NCI-H2171 treated with DMSO at 0.1 percent for 48 hours (cell line): ENCODE results near the gene PPP1R7.
"Not testable (repeated sequence)": the region's sequence is repeated elsewhere in the genome, so short reads cannot be mapped to it uniquely, and the experiment has no call there.

ENCODE experiments used
- DNase-seq: peaks from one replicate; lab custom pipeline; 2025; lab: John Stamatoyannopoulos, UW

Gene PPP1R7, protein sequence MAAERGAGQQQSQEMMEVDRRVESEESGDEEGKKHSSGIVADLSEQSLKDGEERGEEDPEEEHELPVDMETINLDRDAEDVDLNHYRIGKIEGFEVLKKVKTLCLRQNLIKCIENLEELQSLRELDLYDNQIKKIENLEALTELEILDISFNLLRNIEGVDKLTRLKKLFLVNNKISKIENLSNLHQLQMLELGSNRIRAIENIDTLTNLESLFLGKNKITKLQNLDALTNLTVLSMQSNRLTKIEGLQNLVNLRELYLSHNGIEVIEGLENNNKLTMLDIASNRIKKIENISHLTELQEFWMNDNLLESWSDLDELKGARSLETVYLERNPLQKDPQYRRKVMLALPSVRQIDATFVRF

DNA sequence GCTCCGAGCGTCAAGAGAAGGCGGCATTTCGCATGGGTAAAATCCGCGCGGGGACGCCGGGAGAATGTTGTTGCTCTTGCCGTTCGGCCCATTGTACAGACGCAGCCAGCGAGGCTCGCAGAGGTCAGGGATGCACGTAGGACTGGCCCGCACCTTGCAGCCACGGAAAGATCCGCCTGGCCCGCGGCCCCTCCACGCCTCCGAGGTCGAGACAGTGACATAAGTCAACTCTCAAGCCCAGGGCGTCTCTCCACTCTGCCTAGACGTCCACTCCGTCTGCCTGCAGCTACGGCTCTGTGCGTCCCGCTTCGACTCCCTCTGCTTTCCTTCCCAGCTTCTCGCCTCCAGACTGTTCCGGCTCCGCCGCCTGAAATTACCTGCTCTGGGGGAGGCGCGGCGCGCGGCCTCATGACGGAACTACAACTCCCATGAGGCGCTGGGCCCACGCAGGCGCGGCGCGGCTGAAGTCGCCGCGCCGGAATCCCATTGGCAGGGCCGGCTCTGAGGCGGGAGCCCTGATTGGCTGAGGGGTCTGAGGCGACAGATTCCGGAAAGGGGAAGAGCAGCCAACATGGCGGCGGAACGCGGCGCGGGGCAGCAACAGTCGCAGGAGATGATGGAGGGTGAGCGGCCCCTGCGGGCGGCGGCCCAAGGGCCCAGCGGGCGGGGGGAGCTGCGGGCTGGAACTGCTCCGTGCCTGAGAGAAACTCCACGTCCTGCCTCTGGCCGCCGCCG lies at the start of gene PPP1R7:
Gene PPP1R7, plus strand, starts transcription at position 543 of the 735 bp plus-strand sequence. Its CDS starts 29 bp downstream, at position 572.
- peak; percentile 85 for DNase-seq

DNA sequence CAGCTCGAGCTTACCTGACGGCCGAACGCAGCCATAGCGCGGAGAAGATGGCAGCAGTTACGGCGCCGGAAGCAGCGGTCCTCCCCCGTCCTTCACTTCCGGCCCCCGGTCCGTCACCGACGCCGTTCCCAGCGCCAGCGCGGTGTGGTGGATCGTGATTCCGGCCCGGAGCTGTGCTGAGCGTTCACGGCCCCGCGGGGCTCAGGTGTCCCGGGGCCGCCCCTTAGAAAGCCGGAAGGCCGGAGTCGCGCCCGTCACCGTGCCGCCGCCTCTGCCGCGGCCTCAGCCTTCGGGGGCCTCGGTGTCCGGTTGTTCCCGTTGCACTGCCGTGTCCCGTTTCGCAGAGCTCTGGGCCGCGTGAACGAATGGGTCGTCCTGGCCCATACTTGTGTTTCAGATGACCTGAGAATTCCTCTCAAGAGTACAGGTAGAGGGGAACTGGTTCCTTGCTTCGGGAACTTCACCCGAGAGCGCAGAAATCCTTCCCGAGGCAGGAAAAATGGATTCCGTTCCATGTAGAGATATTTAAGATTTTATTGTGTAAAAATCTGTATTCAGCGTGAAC lies 47.9 kb upstream of the PPP1R7 start, which contains the start of gene MTERF4:
Gene MTERF4, minus strand, starts transcription at position 49 of the 565 bp plus-strand sequence. Its CDS starts 14 bp downstream, at position 35.
- peak; percentile 73 for DNase-seq

- no peak for DNase-seq
Observed at GRCh38 chr2:241103176-241103595, 47.1 kb upstream of the PPP1R7 start.

DNA sequence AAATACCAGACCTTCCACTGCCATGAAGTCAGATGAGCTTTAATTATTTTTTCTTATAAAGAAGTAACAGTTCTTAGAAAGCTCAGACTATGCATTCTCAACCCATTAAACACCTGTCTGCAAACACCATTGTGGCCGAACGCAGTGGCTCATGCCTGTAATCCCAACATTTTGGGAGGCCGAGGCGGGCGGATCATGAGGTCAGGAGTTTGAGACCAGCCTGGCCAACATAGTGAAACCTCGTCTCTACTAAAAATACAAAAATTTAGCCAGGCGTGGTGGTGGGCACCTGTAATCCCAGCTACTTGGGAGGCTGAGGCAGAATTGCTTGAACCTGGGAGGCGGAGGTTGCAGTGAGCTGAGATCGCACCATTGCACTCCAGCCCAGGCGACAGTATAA lies 45.7 kb upstream of the PPP1R7 start:
- not testable (repeated sequence) for DNase-seq

DNA sequence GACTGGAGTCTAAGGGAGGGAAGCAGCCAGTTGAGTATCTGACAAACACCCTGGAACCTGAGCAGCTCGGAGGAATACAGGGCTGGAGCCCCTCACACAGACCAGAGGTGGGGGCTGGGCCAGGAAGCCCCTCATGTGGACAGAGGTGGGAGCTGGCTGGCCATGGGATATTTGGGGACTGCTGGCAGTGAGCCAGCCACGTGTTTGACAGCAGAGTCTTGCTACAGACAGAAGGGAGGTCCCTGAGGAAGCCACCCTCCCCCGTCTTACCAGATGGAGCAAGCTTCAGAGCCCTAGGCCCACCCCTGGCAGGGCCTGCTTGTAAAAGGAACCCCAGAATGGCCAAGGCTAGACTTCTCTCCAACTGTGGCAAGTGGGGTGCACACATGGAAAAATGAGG lies 44.6 kb upstream of the PPP1R7 start:
- DNase-seq: peak; percentile 34

DNA sequence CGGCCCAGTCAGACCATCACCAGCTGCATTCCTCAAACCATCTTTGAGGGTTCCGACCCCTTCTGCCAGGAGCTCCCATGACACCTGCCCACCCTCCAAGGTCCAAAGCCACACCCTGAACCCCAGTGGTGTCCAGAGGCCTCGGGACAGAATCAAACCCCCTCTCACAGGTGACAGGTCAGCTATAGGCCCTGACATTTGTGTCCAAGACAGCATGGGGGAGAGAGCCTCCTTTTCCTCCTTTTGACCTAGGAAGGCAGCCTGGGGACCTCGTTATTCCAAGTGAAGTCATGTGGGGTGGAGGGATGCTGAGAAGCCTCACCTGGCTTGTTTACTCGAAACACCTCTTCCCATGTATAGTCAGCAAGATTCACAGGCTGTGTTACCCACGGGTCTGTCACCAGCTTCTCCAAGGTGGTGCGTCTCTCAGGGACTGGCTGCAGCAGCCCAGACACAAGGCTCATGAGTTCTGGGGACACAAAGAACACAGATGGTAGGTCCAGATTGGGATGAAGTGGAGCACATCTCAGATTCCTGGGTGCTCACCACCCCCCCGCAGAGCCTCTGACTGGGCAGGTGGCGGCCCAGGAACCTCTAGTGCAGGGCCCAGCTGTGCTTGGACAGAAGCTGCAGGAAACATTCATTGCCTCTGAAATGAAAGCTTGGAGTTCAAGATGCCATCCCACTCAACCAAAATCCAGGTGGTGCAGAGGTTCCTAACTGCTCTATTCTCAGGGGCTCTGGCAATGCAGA lies 43.1 kb upstream of the PPP1R7 start:
- peak; percentile 56 for DNase-seq

- no peak for DNase-seq
Observed at GRCh38 chr2:241108271-241109209, 41.7 kb upstream of the PPP1R7 start.

DNA sequence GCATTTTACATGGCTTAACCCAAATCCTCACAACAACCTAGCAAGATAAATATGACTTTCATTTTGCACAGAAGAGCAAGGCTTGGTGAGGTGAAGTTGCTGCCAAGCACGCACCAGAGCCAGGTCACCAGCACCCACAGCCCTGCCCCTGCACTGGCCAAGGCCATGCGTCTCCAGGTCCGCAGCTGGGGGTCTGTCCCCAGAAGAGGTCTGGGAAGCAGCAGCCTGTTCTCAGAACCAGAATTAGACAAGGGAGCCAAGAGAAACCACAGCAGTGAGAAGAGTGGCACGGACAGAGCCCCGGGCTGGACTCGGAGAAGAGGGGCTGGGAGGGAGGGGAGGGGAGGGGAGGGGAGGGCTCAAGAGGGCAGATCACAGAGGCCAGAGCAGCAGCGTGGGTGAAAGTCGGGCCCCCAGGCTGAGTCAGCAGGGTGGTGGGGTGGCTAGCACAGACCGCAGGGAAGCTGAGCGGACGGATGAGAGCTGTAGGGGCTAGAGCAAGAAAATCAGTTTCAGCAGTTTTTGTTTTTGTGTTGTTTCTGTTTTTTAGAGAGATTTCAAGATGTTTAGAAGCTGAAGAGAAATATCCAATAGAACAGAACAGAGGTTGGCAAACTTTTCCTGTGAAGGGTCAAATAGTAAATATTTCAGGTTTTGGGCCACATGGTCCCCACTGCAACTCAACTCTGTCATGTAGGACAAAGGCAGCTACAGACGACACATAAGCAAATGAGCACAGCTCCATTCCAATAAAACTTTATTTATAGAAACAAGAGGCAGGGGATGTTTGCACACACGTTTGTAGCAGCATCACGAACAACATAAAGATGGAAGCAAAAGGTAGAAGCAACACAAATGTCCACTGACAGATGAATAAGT lies 40.8 kb upstream of the PPP1R7 start:
- DNase-seq: no peak

DNA sequence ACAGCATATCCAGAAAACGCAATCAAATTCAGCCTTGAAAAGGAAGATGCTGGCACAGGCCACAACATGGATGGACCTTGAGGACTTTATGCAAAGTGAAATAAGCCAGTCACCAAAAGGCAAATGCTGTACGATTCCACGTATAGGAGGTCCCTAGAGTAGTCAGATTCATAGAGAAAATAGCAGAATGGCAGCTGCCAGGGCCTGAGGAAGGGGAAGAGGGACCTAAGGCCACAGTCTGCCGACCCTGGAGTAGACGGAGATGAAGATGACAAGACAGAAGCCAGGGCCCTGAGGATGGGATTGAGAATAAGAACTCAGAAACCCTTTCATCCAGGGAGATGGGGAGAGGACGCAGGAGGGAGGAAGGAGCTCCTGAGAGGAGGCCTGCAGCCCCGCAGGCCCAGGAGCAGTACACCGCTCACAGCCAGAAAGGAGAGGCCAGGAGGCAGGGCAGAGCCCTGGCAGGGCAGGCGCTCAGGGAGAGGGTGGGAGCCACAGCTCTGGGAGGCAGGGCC lies 40.1 kb upstream of the PPP1R7 start:
- no peak for DNase-seq

GRCh38 chr2:241110607-241111439 lies 39.4 kb upstream of the PPP1R7 start:
- no peak for DNase-seq

DNA sequence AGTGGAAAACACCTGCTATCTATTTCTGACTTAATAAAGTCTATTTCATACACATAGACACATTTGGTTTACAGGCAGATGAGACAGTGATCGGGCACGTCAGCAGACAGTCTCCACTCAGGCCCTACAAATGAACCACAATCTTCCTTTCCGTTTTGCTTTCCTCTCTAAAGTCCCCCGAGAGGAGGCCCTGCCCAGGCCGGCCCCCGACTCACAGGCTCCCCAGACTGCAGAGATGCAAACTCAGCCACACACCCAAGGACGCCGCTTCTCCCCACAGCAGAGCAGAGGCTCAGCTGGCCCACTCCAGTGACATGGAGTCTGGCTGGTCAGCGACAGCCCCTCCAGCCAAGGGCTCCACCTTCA lies 38.8 kb upstream of the PPP1R7 start:
- DNase-seq: no peak

DNA sequence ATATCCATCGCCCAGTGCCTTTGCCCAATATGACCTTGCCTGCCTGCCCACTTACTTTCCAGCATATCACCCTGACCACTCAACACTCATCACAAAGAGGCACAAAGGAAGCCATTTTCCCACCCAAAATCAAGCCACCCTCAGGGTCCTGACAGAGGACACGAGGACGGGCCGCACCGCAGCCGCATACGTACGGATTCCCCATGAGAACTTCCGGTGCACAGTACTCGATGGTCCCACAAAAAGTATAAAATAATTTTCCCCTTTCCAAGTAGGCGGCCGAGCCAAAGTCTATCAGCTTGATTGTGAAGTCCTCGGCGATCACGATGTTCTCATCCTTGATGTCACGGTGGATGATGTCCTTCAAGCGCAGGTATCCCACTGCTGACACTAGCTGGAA lies 38.2 kb upstream of the PPP1R7 start:
- no peak for DNase-seq

DNA sequence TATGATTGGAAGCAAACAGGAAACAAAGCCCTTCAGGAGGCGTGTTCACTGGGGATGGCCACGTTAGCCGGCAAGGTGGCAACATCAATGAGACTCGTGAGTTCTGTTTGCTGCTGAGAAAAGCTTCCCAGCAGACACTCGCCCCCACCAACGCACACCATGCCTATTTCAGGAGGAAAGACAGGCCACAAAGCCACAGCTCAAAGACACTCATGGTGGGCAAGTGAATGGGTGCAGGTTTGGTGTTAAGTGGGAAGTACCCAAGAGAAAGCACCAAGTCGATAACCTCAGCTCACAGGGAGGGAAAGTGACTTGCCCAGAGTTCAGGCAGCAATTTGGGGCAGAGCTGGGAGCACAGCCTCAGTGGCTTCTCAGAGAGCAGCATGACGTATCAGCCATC lies 37.7 kb upstream of the PPP1R7 start:
- no peak for DNase-seq

DNA sequence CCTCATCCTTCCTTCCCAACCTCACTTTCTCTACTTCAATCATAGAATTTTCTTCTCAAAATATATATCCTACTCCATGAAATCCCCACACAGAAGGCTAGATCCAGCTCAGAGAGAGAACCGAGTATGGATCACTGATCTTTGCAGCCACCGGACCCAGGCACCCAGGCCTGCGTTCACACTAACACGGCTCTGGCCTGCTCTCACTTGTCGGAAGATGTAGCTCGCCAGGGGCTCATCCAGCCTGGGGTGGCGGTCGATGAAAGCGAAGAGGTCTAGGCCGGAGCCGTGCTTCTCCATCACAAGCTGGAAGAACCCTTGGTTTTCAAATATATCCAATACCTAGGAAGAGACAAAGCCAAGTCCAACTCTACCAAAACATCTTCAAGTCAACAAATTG lies 35.4 kb upstream of the PPP1R7 start:
- no peak for DNase-seq

DNA sequence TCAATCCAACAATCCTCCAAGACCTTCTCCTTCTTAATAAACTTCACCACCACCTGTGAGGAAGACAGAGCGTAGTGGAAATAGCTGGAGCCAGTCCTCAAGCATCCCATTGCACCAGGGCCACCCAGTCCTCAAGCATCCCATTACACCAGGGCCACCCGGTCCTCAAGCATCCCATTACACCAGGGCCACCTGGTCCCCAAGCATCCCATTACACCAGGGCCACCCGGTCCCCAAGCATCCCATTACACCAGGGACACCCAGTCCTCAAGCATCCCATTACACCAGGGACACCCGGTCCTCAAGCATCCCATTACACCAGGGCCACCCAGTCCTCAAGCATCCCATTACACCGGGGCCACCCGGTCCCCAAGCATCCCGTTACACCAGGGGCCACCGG lies 34.9 kb upstream of the PPP1R7 start:
- DNase-seq: no peak

DNA sequence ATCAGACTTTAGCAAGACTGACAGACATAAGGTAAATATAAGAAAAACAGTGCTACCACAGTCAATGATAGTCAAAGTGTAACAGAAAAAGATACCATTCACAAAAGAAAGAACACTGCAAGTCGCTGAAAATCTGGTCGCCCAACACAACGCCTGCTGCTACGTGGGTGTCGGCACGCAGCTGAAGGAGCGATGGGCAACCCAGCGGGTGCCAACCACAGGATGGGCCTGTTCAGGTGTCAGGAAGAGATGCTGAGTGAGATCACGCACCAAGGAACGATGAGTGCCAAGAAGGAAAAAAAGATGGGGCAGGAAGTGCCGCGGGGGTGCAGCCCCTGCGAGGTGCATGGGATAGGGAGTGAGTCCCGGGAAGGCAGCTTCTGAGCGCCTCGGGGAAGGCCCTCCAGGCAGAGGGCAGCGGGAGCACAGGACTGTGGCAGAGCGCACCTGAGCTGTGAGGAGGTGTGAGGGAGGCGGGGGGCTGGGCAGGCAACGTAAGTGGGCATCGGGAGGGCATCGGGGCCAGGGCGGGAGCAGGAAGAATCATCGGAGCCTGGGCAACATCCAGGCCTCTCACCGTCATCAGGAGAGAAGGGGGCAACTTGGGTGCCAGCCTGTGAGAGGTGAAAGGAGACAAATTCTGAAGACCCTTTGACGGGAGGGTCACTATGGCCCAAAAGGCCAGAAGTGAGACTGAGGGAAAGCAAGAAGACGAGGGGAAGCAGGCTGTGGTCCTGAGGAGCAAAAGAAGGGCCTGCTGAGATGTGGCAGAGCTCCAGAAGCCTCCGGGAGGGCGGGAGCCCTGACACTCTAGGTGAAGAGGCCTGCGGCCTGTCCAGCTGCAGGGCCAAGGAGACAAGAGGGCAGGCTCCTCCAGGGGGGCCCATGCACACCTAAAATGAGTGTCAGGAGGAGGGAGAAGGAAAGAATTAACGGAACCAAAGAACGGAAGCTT lies 33.4 kb upstream of the PPP1R7 start:
- DNase-seq: no peak

DNA sequence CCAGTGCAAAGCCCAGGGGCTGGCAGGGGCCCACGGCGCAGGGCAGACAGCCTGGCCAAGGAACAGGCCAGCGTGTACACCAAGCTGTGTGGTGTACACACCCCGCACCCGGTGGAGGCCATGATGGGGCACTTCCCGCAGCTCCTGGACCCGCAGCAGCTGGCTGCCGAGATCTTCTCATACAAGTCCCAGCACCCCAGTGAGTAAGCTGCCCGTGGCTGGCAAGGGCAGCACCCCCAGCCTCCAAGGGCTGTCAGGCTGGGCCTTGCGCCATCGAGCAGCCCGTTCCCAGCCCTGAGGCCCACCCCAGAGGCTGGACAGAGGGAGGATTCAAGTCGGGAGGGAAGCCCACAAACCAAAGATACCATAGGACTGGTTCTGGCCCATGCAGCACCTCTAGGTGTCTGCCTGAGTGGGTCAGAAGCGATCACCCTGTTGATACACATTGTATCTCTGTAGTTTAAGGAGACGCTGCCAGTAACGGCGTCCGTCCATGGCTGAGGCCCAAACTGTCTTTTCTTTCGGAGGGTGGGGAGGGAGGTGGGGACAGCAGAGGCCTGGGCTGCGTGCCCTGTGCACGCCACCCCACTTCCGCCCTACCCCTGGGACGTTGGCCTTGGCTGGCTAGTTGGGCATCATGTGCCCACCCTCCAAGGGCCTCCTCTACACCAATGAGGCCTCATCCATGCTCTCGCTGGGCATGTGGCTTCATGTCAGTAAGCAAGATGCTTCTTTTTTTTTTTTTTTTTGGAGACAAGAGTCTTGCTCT lies 31.3 kb upstream of the PPP1R7 start:
- no peak for DNase-seq
